Inferior parietal cortex (tissue), 1 donor: Measurements from ENCODE around the gene NECAB2.

Experiments used
- DNase-seq: peaks from one replicate; pipeline ENCODE4 v3.0.0-alpha.2; 2016; ENCODE audit errors: extremely low spot score

NECAB2 gene

DNA sequence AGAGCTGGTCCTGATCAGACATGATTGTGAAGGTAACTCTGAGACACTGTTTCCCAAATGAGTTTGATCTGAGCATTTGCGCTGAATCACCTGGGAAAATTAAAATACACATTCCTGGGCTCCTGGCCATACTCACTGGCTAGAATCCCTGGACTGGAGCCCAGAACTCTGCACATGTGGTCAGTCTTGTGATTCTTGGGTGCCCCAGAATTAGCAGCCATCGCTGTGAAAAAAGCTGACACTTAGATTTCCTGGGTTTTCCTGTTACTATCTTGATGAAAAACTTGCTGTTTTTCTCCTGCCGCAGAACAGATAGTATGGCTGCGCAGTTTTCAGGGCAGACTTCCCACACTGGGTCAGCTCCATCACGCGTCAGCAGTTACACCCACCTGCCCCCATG lies 24.6 kb downstream of the NECAB2 start:
- DNase-seq: peak; percentile 70

DNA sequence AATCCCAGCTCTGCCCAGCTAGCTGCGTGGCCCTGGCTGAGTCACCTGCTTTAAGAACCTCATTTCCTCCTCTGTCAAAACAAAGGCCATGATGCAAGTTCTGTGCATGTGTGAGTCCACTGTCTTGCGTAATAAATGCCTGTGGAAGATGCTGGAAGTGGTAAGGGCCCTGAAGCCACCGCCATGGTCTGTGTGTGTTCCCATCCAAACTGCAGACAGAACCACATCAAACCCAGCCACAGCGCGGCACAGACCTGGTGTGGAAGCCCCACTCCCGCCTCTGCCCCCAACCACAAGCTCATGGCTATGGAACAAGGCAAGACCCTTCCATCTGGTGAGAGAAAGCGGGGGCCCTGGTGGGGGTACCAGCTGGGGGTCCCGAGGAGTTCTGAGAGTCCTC lies 26.0 kb downstream of the NECAB2 start:
- DNase-seq: no peak

DNA sequence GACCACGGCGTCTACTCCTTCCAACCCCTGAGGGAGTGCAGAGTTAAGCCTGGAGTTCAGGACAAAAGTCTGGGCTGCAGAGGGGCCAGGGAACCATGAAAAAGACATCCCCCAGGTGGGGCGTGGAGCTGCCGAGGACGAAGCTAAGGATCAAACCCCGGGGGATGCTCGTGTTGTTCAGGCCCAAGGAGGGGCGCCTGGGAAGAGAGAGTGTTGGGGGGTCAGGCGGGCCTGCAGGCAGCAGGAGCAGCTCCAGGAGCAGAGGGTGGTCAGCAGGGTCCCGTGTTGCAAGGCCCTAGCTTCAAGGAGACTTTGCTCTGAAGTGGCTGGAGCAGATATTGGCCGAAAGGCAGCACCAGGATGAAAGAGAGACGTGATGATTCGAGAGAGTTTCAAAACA lies 26.7 kb downstream of the NECAB2 start:
- DNase-seq: no peak

DNA sequence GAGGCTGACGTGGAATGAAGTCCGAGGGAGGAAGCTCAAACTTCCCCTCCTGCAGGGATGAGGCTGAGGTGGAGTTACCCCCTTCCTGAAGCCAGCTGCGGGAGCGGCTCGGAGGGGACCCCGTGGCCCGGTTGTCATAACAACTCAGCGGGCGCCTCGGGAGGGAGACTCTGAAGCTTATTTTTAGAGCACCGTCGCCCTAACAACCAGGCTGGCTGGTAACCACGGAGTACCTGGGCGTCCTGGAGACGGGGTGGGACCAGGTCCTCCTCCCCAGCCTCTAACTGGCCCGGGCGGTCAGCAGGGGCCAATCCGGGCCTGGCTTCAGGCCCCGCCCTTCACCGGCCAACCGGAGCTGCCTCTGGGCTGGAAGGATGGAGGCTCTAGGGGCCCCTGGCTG lies 27.7 kb downstream of the NECAB2 start:
- no peak for DNase-seq

DNA sequence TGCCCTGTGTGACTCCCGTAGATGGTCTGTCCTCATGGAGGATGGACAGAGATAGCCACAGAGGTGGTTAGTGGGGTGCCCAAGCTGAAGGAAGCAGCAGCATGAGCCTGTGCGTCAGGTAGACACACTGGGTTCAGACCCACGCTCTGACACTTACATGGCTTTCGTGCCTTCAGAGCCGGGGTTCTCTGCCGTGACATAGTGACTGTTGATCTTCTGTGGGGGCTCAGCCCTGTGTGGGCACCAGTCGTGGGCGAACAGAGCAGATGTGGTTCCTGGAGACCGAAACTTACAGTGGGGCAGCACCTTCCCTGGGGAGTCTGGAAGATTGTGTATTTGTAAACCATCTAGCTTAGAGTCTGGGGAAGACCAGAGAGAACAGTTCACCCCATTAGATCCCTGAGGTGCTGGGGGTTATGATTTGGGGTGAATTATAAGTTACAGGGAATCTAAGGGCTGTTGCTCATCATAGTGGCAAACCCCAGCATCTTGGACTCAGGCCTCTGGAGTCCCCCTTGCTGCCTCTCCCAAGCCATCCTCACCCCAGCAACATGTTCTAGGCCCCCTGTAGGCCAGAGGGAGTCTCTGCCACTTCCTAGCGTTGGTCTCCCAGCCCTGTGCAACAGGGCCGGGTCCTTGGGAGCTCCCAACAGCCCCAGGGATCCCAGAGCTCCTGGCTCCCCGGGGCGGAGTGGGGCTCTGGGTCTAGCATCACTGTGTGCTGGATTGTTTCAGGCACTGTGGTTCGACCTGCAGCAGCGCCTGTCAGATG lies 28.6 kb downstream of the NECAB2 start:
- DNase-seq: no peak

DNA sequence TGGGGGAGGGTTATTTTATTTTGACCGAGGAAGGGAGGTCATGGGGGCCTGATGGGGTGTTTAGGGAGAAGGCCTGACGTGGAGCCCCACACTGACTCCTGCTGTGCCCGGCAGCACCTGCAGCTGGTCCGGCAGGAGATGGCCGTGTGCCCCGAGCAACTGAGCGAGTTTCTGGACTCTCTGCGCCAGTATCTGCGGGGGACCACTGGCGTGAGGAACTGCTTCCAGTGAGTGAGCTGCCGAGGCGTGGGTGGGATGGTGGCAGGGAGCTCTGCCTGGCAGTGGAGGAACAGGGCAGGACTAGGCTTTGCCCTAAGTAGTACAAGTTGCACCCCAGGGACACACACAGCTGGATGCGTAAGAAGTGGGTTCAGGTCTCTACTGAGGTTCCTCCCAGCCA lies 30.0 kb downstream of the NECAB2 start:
- DNase-seq: no peak

DNA sequence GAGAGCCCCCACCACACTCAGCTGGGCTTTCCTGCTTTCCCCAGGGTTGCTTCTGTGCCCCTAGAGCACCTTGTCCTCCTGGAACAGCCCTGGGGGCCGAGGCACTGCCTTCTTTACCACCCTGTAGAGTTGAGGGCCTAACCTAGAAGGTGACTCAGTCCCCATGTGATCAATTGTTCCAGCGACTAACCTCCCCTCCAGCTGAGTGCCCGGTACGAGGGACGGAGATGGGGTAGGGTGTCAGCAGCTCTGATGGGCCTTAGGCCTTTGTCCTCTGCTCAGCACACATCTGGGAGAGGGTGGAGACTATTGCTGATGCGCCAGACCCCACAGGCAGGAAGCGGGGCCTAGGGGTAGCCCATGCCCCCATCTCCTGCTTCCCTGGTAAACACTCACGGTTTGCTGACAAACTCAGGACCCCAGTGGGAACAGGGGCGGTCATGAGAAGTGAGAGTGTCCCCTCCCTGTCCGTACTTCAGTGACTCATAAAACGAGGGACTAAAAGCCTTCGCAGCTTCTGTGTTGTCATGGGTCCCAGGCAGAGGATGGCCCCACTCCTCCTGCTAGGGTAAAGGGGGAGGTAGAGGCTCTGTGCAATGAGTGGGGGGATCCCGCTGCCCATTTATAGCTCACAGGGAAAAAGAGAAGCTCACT lies 33.1 kb downstream of the NECAB2 start:
- no peak for DNase-seq

DNA sequence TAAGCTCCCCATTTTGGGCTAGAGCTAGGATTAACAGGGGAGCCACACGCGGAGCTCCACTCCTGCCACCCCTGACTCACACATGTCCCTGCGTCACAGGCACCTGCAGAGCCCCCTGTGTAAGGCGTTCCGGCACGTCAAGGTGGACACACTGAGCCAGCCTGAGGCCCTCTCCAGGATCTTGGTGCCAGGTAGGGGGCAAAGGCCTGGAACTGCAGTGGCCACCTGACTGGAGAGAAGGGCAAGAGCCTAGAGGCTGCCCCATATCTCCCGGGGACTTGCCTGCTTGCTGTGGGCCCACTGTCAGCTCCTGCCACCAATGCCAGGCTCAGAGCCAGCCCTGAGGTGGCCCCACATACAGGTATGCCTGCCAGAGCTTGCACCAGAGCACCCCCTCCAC lies 33.7 kb downstream of the NECAB2 start:
- DNase-seq: no peak

DNA sequence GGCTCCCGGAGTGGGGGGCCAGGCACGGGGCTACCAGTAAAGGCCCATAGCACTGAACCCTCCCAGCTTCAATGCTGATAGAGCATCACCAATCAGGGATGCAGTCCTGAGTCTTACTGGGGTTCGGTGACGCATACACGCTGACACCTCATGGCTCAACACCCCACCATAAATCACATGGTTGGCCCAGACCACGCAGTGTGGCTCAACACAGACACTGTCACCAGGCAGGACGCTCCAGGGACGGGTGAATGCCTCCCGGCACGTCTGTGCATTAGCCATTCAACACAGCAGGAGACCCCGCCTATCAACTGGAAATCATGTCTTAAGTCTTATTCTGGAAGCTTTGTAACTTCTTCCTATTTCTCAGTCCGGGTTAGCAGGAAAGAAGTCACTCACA lies 35.0 kb downstream of the NECAB2 start:
- DNase-seq: no peak

DNA sequence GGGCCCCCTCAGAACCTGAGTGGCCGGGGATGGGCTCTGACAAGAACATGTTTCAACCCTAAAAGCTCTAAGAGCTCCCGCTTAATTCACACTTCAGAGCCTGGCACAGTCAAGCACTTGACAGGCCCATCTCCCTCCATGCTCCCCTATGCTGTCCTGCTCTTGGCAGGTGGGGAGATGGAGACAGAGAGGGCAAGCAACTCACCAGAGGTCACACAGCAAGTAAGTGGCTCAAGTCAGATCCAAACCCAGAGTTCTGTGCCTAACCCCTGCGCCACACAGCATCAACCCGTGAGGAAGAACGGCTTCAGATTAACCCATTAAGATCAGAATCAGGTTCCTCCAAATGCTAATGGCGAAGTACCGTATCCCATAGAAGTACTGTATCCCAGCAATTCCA lies 36.4 kb downstream of the NECAB2 start:
- DNase-seq: no peak

DNA sequence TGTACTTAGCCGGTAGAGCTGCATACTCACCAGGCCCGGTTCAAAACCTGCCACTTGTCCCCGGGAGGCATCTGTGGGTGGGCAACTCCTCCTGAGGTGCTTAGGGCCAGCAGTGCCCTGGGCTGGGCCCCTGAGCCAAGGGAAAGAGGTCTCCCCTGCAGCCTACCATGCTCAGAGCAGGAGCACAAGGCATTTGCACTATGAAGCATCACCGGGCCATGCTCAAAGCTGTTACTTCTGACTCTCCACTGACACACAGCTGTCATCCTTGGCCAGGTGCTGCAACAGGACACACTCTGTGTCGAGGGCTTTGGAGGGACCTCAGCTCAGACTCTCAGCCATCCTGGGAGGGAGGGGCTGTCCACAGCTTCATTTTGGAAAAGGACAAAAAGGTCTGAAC lies 37.3 kb downstream of the NECAB2 start:
- DNase-seq: no peak

DNA sequence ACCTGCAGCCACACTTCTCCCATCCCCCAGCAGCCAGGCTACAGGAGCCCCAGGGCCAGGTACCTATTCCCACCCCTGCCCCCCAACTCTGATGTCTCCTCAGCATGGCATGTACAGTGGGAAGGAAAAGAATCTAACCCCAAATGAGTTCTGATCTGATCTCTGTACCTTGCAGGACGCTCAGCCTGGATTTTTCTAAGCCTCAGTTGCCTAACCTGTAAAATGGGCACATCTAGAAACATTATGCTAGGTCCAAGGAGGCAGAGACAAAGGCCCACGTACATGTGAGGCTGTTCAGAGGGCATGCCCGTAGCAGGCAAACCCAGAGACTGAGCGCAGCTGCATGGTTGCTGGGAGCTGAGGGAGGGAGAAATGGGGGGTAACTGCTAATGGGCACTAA lies 39.5 kb downstream of the NECAB2 start:
- no peak for DNase-seq

DNA sequence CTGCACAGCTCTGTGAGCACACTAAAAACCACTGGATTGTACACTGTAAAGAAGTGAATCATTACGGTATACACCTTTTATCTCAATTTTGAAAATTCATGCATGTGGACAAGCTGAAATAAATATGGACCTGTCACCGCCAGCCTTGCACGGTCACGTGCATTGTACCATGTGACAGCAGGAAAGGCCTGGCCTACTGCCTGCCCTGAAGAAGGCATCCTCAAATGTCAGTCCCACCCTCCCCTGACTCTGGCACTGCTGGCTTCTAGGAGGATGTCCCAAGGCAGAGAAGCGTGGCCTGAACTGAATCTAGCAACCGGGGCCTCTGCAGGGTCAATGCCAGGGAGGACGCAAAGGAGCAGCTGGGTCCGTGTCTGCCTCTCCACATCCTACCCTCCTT lies 39.9 kb downstream of the NECAB2 start:
- no peak for DNase-seq

DNA sequence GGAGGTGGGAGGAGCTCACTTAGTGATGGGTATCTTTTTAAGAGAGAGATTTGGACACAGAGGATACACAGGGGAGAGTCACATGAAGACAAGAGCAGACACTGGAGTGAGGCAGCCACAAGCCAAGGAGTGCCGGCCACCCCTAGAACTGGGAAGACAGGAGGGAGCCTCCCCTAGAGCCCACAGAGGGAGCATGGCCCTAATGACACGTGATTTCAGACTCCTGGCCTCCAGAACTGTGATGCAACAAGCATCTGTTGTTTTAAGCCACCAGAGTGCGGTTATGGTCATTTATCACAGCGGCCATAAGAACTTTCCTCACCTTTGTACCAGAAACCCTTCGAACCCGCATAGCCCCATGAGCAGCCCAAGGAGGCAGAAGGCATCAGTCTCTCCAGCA lies 41.2 kb downstream of the NECAB2 start:
- no peak for DNase-seq

DNA sequence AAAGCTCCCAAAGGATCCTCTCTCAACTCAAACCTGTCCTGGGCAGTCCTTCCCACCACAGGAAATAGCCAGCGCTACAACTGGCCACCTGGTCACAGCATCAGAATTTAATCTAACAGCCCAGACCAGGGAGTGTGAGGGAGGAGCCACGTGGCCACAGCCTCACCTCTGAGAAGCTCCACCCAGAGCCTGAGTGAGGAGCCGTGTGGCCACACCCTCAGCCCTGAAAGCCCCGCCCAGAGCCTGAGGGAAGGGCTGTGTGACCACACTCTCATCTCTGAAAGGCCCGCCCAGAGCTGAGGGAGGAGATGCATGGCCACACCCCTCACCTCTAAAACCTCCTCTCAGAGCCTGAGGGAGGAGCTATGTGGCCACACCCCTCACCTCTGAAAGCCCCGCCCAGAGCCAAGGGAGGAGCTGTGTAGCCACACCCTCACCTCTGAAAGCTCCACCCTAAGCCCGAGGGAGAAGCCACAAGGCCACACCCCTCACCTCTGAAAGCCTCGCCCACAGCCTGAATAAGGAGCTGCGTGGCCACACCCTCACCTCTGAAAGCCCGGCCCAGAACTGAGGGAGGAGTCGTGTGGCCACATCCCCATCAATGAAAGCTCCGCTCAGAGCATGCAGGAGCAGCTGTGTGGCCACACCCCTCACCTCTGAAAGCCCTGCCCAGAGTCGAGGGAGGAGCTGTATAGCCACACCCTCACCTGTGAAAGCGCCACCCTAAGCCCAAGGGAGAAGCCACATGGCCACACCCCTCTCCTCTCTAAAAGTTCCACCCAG lies 45.9 kb downstream of the NECAB2 start:
- DNase-seq: peak; percentile 69

DNA sequence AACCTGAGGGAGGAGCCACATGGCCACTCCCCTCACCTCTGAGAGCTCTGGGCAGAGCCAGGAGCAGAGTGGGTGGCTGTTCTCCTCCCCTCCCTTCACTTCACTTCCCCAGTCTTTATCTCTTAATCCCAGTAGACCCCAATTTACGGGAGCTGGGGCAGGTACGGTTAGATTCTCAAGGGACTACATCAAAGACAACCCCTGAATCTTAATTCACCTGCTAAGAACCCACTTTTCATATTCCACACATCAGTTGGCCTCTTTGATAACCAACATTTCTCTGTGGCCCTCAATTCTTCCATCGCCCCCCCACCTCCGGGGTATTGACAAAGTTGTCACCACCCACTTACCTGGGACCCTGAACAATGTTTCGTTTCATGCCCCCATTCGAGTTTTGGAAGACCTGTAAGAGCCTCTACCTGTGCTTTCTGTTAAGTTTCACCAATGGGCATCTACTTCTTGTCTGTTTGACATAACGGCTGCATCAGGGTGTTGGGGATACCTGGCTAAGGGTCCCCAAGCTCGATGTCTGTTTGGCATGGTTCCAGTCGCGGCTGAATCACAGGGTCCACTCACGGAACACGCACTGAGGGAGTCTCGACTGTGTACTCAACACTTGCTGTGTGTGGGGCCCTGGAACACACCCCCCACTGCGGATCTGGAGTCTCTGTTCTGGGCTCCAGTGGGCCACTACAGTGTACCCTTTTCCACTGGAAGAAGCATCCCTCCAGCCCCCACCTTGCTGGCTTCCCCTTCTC lies 46.7 kb downstream of the NECAB2 start:
- no peak for DNase-seq

DNA sequence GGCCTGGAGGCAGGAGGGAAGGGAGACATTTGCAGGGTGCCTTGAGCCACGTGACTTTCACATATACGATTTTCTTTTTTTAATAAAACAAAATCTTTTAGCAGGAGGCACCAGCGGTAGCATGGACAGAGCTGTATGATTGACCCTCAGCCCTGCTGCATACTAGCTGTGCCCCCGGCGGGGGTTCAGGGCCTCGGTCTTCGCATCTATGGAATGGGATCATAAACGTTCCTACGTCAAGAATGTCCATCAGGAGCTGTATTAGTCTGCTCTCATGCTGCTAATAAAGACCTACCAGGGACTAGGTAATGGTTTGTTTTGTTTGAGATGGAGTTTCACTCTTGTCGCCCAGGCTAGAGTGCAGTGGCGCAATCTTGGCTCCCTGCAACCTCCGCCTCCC lies 47.4 kb downstream of the NECAB2 start:
- no peak for DNase-seq

DNA sequence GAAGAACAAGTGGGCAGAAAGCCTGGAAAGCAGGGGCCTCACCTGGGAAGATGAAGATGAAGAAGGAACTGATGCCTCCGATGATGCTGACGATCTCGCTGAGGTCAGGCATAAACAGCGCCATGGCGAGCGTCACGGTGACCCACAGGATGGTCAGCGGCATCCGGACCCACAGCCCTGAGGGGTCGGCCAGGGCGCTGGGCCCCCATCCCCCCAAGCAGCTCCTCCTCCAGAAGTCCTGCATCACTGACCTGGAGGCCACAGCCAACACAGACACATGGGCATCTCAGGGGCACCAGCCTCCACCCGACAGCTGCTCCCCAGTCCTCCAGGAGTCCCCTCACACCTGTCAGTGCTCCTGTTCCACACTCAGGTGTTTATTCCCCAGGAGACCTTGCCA lies 48.4 kb downstream of the NECAB2 start:
- no peak for DNase-seq

DNA sequence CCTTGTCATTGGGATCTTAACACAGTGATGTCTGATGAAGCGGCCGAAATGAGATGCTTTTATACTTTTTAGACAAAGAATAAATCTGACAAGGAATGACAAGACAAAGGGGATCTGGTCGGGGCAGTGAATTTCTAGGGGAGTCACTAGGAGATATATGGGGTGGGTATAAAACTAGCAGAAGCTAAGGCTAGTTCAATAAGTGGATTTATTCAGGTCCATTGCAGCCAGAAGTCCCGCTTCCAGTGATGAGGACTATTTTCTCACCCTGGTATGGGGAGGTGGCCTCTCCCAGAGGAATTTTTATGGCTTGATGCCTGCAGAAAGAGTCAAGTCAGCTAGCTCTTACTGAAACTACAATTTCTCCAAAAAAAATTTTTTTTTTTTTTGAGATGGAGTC lies 50.7 kb downstream of the NECAB2 start:
- no peak for DNase-seq

DNA sequence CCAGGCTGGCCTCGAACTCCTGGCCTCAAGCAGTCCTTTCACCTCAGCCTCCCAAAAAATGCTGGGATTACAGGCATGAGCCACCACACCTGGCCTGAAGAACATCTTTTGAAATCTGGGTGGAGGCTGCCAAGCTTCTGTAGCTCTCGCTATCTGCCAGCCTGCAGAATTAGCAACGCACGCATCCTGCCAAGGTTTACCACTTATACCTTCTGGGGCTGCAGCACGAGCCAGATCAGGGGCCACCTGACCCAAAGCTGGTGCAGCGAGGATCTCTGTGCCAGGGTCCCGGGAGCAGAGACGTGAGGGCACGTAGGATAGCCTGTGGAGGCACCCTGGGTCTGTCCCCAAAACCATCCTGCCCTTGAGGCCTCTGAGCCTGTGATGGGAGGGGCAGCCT lies 52.3 kb downstream of the NECAB2 start:
- no peak for DNase-seq

DNA sequence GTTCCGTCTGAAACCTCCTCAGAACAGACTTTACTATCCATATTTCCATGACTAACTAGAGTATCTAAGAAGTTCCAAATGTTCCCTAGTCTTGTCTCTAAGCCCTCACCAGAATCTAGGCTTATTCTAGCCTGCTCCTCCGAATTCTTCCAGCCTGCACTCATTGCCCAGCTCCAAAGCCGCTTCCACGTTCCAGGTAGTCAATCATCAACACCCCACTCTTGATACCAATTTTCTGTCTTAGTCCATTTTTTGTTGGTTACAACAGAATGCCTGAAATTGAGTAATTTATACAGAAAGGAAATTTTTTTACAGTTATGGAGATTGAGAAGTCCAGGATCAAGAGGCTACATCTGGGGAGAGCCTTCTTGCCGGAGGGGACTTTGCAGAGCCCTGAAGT lies 53.4 kb downstream of the NECAB2 start:
- DNase-seq: no peak

DNA sequence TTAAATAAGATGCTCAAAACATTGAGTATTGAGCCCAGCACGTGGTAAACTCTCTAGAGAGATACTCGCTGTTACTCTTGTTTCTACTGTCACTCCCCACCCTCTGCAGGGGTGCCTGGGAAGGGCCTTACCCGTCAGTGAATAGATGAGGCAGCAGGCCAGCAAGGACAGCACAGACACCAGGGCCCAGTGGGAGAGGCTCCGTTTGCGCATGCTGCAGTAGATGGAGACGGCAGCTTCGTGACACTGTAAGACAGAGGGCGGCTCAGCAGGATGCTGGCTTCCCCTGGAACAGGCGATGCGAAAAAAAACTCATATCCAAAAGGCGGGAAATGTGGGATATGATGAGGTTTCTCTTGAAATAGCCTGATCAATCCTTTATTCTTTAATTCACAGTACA lies 54.6 kb downstream of the NECAB2 start:
- no peak for DNase-seq
